Activated CD4-positive, alpha-beta T cell treated with anti-CD3 and anti-CD28 coated beads for 1 hour (primary cell): ENCODE results near the gene MAP4.

Experiments used
- DNase-seq: peaks from one replicate; pipeline ENCODE4 v3.0.0-alpha.2; 2020

The MAP4 gene

DNA sequence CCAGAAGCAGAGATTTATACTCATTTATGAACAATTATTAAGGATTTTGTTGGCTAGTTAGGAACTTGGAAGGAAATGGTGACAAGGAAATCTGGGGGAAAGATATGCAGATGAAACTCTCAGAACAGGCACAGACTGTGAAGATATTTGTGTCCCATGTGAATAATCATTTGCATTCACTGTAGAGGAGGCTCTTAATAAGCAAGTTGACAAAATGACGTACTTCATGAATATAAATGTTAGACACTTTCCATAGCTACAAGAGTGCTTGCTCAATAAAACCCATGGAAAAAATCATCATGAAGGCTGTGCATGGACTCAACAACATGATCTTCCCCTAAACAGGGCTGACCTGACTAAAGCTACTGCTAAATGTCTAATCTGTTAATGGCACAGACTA is 59.7 kb downstream of the MAP4 start:
- DNase-seq = no peak

- no peak for DNase-seq
These were observed 61.6 kb downstream of the MAP4 start for GRCh38 chr3:47954567-47954966.

GRCh38 chr3:47950453-47951169 is 65.6 kb downstream of the MAP4 start:
- DNase-seq = no peak

GRCh38 chr3:47949979-47950378 is 66.2 kb downstream of the MAP4 start:
- DNase-seq = no peak

GRCh38 chr3:47940232-47940631 is 76.0 kb downstream of the MAP4 start:
- no peak for DNase-seq

DNA sequence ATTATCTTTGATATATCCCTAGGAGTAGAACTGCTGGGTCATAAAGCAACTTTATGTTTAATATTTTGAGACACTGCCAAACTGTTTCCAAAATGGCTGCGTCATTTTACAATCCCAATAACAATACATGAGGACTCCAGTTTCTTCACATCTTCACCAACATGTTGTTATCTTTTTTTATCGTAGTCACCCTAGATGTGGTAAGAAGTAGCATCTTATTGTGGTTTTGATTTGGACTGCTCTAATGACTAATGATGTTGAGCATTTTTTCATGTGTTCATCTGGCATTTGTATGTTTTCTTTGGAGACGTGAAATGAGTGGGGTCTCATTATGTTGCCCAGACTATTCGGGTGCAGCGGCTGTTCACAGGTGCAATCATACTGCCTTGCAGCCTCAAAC is 83.8 kb downstream of the MAP4 start:
- DNase-seq = no peak

- no peak for DNase-seq
These were observed 85.2 kb downstream of the MAP4 start for GRCh38 chr3:47930979-47931378.

GRCh38 chr3:47916696-47917095 is 99.5 kb downstream of the MAP4 start:
- no peak for DNase-seq

GRCh38 chr3:47916201-47916600 is 100.0 kb downstream of the MAP4 start:
- no peak for DNase-seq

DNA sequence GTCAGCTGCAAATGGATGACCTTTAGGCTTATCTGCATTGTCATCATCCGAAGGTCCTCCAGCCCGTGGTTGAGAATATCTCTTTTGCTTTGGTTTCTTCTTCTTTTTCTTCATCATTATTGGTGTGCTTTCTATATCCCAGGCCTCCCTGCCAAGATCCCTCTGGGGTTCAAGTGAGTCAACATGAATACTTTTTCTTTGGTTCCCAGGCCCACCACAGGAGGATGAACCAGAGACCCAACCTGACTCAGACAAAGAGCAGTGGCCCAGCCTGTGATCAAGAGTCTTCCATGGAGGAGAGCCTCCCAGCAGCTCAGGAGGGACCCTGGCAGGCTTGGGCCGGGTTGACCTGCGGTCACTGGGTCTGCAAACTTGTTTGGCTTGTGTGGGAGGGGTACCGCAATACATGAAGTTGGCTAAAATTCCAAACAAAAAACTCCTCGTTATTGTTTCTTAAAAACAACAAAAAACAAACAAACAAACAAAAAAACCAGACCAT is 104.2 kb downstream of the MAP4 start:
- no peak for DNase-seq

GRCh38 chr3:47910777-47911440 is 105.3 kb downstream of the MAP4 start:
- DNase-seq = no peak

DNA sequence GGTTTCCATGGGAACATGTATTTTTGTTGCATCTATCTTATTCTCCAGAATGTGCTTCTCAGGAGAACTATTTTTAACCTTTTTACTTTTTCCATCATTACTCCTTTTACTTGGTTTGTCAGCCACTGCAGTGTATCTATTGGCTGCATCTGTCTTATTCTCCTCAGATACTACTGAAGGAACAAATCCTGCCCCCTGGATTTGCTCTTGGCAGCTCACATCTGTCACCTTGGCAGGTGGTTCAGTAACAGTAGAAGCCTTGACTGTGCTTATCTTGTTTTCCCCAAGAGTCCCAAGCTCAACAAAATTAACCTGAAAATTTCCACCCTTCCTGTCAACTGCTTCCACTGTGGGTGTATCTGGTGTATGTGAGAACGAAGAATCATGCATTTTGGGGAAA is 106.0 kb downstream of the MAP4 start:
- no peak for DNase-seq

DNA sequence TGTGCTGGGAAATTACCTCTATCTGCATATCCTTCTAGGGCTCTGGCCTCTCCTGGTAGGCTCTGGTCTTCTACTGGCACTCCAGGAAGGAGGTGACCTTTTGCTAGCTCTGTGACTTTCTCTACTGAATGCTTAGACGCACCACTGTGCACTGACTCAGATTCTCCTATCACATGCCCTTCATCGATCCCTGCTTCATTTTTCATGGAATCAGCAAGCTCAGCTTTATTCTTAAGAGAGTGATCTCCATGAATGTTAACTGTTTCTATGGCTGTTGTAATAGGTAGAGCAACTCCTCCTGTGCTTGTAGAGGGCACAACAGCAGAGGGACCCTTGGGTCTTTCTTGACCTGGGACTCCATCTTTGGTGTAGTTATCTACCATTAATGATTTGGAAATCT is 106.6 kb downstream of the MAP4 start:
- no peak for DNase-seq

- no peak for DNase-seq
These were observed 107.5 kb downstream of the MAP4 start for GRCh38 chr3:47908744-47909143.

DNA sequence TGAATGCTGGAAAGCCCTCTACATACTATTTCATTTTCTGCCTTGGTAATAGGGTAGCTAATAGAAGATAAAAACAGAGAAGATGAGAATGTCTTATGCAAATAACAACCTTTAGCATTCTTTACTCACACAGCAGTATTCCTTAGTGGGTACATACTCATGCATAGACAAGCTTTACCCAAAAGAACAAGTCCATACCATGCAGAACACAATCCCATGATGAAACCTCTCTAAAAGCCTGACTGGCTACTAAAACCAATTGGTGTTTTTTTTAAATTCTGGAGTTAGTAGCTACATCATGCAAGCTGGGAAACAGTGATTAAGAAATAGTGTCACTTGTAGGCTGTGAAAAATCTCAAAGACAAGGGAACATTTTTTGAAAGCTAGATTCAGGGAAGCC is 108.4 kb downstream of the MAP4 start:
- no peak for DNase-seq

DNA sequence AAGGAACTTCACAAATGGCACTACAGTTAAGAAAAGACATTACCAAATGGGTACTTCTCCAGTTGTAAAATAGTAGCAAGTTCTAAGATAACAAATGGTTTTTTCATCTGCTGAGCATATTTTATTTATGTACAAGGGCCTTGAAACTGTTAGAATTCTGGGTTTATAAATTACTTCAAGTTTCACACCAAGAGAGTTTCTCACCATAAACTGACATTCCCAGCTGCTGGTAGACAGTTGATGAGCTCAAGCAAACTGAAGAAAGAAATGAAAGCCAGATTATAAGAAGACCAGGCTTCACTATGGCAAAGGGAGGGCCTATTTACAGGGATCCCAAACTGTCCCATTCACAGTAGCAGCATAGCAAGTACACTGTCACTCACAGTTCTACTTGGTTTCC is 113.5 kb downstream of the MAP4 start:
- DNase-seq = no peak

DNA sequence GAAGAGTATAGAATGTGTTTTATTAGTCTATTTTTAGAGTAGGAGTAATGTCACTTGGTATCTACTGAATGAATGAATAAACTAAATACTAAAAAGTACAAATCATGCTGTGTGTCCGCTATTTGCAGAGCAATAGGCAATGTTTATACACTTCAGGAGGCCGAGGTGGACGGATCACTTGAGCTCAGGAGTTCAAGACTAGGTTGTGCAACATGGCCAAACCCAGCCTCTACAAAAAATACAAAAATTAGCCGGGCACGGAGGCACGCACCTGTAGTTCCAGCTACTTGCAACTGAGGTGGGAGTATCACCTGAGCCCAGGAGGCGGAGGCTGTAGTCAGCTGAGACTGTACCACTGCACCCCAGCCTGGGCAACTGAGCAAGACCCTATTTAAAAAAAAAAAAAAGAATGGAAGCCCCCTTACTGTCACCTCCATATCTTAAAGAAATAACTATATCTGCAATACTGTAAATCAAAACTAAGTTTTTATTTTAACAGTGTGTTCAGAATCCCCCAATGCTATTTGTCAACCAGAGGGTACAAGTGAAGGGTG is 114.9 kb downstream of the MAP4 start:
- no peak for DNase-seq

- no peak for DNase-seq
These were observed 116.6 kb downstream of the MAP4 start for GRCh38 chr3:47899495-47900108.

- DNase-seq = no peak
These were observed 118.3 kb downstream of the MAP4 start for GRCh38 chr3:47897954-47898353.

- no peak for DNase-seq
These were observed 119.5 kb downstream of the MAP4 start for GRCh38 chr3:47896736-47897135.

GRCh38 chr3:47895241-47895640 is 121.0 kb downstream of the MAP4 start:
- DNase-seq = no peak

GRCh38 chr3:47892286-47893040 is 123.8 kb downstream of the MAP4 start:
- no peak for DNase-seq

- DNase-seq = no peak
These were observed 124.6 kb downstream of the MAP4 start for GRCh38 chr3:47891613-47892005.
